ENCODE measurements around the gene G6PC2.

DNA sequence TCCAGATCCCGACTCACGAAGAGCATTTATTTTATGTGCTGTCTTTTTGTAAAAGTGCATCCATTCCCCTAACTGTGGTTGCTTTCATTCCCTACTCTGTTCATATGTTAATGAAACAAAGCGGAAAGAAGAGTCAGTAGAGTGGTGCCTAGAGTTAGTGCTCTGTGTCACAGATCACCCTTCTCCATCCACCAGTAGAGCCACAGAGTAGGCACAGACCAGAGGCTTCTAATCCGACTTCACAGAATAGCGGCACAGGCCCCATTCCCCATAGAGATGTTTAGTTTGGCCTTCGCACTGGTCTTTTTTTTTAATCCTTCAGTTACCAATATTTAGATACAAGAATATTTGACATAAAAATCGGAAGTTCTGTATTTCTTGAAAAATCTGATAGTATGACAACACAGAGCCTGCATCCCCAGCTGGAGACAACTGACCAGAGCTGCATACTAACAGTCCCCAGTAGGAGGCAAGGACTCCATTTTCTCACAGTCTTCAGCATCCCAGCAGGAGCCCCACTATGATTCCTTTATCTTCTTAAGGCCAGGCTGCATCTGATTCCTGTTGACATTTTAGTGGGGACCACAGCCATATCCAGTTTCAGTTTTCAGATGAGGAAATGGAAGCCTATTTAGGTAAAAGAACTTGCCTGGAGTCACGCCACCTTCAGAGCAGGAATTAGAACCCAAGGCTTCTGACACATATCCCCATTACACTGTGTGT is 7.0 kb downstream of the G6PC2 start:
- TF ChIP-seq EZH2phosphoT487 (IDR thresholded peaks at IDR 0.05; ENCODE audit: borderline replicate concordance, low read depth, low read length), result no peak
- TF ChIP-seq, protein P1, sequence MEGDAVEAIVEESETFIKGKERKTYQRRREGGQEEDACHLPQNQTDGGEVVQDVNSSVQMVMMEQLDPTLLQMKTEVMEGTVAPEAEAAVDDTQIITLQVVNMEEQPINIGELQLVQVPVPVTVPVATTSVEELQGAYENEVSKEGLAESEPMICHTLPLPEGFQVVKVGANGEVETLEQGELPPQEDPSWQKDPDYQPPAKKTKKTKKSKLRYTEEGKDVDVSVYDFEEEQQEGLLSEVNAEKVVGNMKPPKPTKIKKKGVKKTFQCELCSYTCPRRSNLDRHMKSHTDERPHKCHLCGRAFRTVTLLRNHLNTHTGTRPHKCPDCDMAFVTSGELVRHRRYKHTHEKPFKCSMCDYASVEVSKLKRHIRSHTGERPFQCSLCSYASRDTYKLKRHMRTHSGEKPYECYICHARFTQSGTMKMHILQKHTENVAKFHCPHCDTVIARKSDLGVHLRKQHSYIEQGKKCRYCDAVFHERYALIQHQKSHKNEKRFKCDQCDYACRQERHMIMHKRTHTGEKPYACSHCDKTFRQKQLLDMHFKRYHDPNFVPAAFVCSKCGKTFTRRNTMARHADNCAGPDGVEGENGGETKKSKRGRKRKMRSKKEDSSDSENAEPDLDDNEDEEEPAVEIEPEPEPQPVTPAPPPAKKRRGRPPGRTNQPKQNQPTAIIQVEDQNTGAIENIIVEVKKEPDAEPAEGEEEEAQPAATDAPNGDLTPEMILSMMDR (conservative IDR thresholded peaks at IDR 0.05; ENCODE audit: low read length), result no peak
